Vagina (tissue), 2 donors: ENCODE results near the gene KRT84.

Source experiments
- CTCF ChIP-seq, 3 experiments: fragments of 450-650 bp in 2 of 3; fragments of 200-600 bp in 1 of 3; sonication (generic) in 1 of 3; IDR thresholded peaks; one replicate each; pipeline ENCODE4 v1.5.1; 2017 to 2019; ENCODE audit warnings: antibody characterized with exemption in 3 of 3, mild to moderate bottlenecking in 2 of 3, moderate library complexity in 2 of 3
- POLR2A ChIP-seq, 2 donors: fragments of 450-650 bp; IDR thresholded peaks; one replicate each; pipeline ENCODE4 v1.6.1; 2017; ENCODE audit warnings: antibody characterized with exemption in 2 of 2, mild to moderate bottlenecking in 2 of 2, moderate library complexity in 2 of 2
- POLR2AphosphoS5 ChIP-seq, 2 donors: sonication (generic); formaldehyde crosslinking; IDR thresholded peaks; one replicate each; pipeline ENCODE4 v1.9.0; 2017; ENCODE audit warnings: antibody characterized with exemption in 2 of 2, mild to moderate bottlenecking in 2 of 2, low read depth in 1 of 2; ENCODE audit not compliant: insufficient read depth in 1 of 2

DNA sequence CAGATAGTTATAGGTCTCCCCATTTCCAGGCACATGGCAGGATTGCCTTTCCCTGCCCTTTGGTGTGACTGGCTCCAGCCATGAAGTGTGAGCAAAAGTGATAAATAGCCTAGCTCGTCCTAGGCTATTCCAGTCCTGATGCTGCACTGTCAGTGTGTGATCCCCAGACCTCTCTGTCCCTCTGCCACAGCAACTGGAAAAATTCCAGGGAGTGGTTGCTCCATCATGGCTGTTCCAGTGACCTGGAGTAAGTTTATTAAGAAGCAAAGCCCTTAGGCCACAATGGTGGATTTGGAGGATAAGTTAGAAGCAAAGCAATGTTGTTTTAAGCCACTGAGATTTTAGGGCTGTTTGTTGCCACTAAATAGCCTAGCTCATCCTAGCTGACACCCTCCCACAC lies 54.4 kb downstream of the KRT84 start:
- no peak for TF ChIP-seq CTCF (IDR thresholded peaks at IDR 0.05)
- TF ChIP-seq POLR2AphosphoS5 (IDR thresholded peaks at IDR 0.05; ENCODE audit: insufficient read depth in 1 of 2, low read depth in 1 of 2) = no peak
- TF ChIP-seq POLR2A (IDR thresholded peaks at IDR 0.05) = no peak
